HG02943 (cell line): Measurements from ENCODE around the gene ZSCAN26.
"Not testable (repeated sequence)": the region's sequence is repeated elsewhere in the genome, so short reads cannot be mapped to it uniquely, and the experiment has no call there.

Experiments
- ATAC-seq: cut with Tn5 transposase; IDR thresholded peaks from one replicate; pipeline ENCODE4 v1.9.1; 2021; ENCODE audit warnings: mild to moderate bottlenecking, low read depth, moderate library complexity; ENCODE audit not compliant: unreplicated experiment

Gene ZSCAN26

DNA sequence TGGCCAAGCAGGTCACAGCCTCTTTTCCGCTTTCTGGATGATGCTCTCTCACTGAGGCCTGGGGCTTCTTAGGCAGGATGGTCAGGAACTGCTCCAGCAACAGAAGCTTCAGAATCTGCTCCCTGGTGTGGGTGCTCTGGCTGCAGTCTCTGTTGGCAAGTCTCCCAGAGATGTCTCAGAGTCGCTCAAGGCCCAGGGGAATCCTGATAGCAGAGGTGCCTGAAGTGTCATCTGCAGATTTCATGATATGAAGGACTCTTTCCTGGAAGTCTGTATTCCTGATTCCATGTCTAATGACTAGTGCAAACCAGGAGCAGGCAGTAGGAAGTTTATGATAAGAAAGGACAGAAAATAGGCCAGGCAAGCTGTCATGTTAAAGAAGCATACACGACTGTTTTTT lies 48.7 kb downstream of the ZSCAN26 start:
- no peak for ATAC-seq

DNA sequence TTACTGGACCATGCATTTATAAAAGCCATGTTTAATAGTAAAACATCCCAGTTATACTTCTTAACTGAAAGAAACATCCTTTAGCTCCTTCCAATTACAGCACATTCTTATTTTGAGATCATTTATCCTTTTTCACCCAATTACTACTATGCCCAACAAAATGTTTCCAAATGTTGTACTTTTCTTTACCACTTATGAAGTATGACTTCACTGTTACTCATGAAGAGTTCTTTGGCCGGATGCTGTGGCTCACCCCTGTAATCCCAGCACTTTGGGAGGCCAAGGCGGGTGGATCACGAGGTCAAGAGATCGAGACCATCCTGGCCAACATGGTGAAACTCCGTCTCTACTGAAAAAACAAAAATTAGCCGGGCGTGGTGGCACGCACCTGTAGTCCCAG lies 50.9 kb downstream of the ZSCAN26 start:
- ATAC-seq: not testable (repeated sequence)

GRCh38 chr6:28322661-28323060 lies 55.7 kb downstream of the ZSCAN26 start:
- ATAC-seq: no peak

DNA sequence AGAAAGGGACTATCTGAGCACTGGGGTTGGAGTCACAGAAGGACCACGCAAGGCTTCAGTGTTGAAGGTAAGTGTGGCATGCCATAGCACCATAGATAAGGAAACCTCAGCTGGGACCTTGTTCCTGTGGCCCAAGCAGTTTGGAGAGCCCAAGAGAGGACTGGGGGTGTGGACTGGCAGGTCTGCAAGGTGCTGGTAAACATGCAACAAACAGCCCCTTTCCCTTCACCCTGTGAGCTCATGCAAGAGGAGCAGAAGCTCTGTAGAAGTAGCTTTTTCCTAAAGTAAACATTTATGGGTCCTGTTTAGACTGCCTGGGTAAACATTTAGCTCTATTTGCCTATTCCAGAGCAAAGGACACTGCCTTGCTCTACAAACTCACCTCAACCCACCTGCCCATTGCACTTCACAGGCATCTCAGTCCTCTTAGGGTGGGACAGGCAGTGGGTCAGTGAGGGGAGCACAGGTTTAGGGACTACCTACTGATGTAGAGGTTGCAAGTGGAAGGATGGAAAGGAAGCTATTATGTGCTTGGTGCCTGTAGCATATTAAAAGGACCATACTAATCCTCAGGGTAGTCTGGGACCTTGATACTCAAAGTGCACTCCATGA lies 57.0 kb downstream of the ZSCAN26 start:
- no peak for ATAC-seq

- ATAC-seq: no peak
These were observed 59.5 kb downstream of the ZSCAN26 start for GRCh38 chr6:28326371-28326948.
